ENCODE results near the gene TSEN15. TPM values are rescaled to one million over a fixed set of nuclear protein-coding genes. Genes with fewer than 3 reads are reported as not detected.
A peak's percentile ranks its signal among the peaks of the same experiment; 100 is the strongest.

The TSEN15 gene
- total and polyA plus RNA-seq, 2 of the 8 experiments (the other 6 are each of a cell fraction or from before 2014, with no cell fraction given) = 23.4 to 31.4 TPM

DNA sequence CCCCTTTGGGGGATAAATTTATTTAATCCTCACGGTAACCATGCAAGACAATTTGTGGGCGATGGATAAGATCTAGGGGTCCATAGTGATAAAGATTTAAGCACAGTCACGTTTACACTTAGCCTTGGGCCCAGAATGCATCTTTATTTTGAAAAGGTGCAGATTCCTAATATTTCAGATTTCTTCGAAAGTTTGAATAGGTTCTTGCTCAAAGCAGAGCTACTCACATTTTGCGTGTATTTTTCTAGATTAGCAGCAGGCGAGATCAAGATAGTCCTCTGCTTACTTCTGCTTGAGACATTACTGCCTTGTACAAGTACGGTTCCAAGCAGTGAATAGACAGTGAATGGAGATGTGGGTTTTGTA, 647 bp downstream of the TSEN15 start:
- Histone ChIP-seq H3K14ac (ENCODE audit: insufficient read length) (no peak overlapping the region), H3K18ac (ENCODE audit: extremely low read depth, low read length) (0 out of 2 replicates have a peak overlapping the region, but pooled peaks have one; percentile 96), H3K23ac (ENCODE audit: insufficient read length) (no peak overlapping the region), H3K23me2 (ENCODE audit: low read depth, low read length) (no peaks in the 10 kb centered on the region; the same call in 1 of the 2 replicates), H3K4ac (replicated peaks; ENCODE audit: insufficient read length, low read depth, low read length) (peak overlapping the region; percentile 83), H4K20me1 (replicated peaks in 1 of 2; ENCODE audit: control insufficient read depth in 1 of 2, insufficient read depth in 2 of 2, low read length in 2 of 2) (no peaks in the 10 kb centered on the region), H3K56ac (replicated peaks; ENCODE audit: insufficient read length, low read depth, low read length) (no peak overlapping the region), H3K79me2 (ENCODE audit: control insufficient read depth in 1 of 2, insufficient read depth in 2 of 2, low read length in 2 of 2) (peaks cover 0 to 19% of the 10 kb centered on the region in 2 experiments; a peak in 2 of 4 replicates), H2BK15ac (ENCODE audit: low read length) (no peak overlapping the region), H2AFZ (ENCODE audit: low read length) (peak overlapping the region; percentile 91; the same call in 1 of the 2 replicates), H4K8ac (ENCODE audit: extremely low read depth, insufficient read depth, low read length) (no peak overlapping the region), H2BK120ac (replicated peaks; ENCODE audit: low read depth, low read length) (peak overlapping the region; percentile 5), H3K27ac (ENCODE audit: low read depth, low read length) (no peak overlapping the region), H3K4me1 (replicated peaks in 1 of 4; ENCODE audit: control insufficient read depth in 3 of 4, insufficient read depth in 4 of 4, low read length in 3 of 4) (peaks cover 6 to 14% (median 12%) of the 10 kb centered on the region in 4 experiments; a peak in 5 of 7 replicates), H2AK5ac (ENCODE audit: low read depth, low read length) (no peak overlapping the region), H3K9me3 (ENCODE audit: insufficient read depth in 2 of 2, low read depth in 1 of 2, low read length in 1 of 2) (no peaks in the 10 kb centered on the region), H2BK12ac (ENCODE audit: low read depth, low read length) (peak overlapping the region; percentile 45; the same call in 1 of the 2 replicates), H3K4me2 (ENCODE audit: insufficient read depth in 1 of 2, low read depth in 2 of 2, low read length in 2 of 2) (peak overlapping the region; percentile 82 to 98), H4K91ac (replicated peaks; ENCODE audit: insufficient read length, low read length) (no peak overlapping the region), H3K27me3 (replicated peaks in 1 of 4; ENCODE audit: control insufficient read depth in 3 of 4, extremely low read depth in 1 of 4, insufficient read depth in 3 of 4, low read length in 3 of 4) (no peaks in the 10 kb centered on the region), H2BK5ac (ENCODE audit: low read depth, low read length) (no peak overlapping the region; the same call in 1 of the 2 replicates), H3K79me1 (ENCODE audit: low read depth, low read length) (no peaks in the 10 kb centered on the region), H2BK20ac (ENCODE audit: low read length) (no peak overlapping the region), H3K4me3 (ENCODE audit: extremely low read depth in 1 of 4, insufficient read depth in 2 of 4, low read depth in 3 of 4, low read length in 4 of 4) (peak overlapping the region; percentile 69 to 87 (median 83)), H3K36me3 (ENCODE audit: control insufficient read depth in 2 of 4, insufficient read depth in 4 of 4, low read length in 3 of 4) (peaks cover 0 to 17% (median 3%) of the 10 kb centered on the region in 4 experiments; a peak in 2 of 8 replicates), H3K9ac (replicated peaks in 1 of 4; ENCODE audit: extremely low read depth in 1 of 4, low read depth in 3 of 4, low read length in 3 of 4) (peak overlapping the region in 3 of 4 experiments; percentile 79 to 96 (median 83); a peak in 3 of 7 replicates), H4K5ac (ENCODE audit: insufficient read length, low read depth, low read length) (peak overlapping the region; percentile 55)
- ChIA-PET POLR2A (ENCODE audit: partially characterized antibody) (interaction anchor here (1.0 to 4.1 kb wide), 11 partner anchors 8 to 376 kb away, joined by 3 to 50 read pairs (median 4); partner anchors contain the start of gene COLGALT2), CTCF (ENCODE audit: partially characterized antibody) (interaction anchor here (1.0 to 2.1 kb wide), 2 partner anchors 10 to 16 kb away, joined by 5 to 6 read pairs; no protein-coding TSS in a partner anchor)
- no peak for DNase-seq (ENCODE audit: low read depth in 1 of 2, low spot score in 2 of 2)
- no peak for FAIRE-seq
- 29% methylated on average over 7 of the region's 7 CpGs; no CpG with 5 or more reads in 1 of the 2 experiments for WGBS, 2 experiments (ENCODE audit: extremely low coverage in 1 of 2, insufficient coverage in 1 of 2, insufficient read length in 1 of 2, insufficient replicate concordance in 2 of 2, low coverage in 1 of 2, low lambda C conversion rate in 2 of 2, missing lambda C conversion rate in 1 of 2)
- TF ChIP-seq BACH1 (IDR thresholded peaks at IDR 0.05; ENCODE audit: low read length) (no peak), HDAC6 (IDR thresholded peaks at IDR 0.05; ENCODE audit: low read depth, low read length) (no peak), TBP (IDR thresholded peaks at IDR 0.05; ENCODE audit: low read depth, low read length) (no peak), JUN (IDR thresholded peaks at IDR 0.05; ENCODE audit: low read depth, low read length) (no peak), TAF1 (IDR thresholded peaks at IDR 0.05; ENCODE audit: low read depth, low read length) (no peak), TCF12 (IDR thresholded peaks at IDR 0.05; ENCODE audit: low read depth, low read length) (no peak), RAD21 (IDR thresholded peaks at IDR 0.05 in 1 of 2, conservative IDR thresholded peaks at IDR 0.05 in 1 of 2; ENCODE audit: low read depth in 2 of 2, low read length in 2 of 2) (no peak), SIRT6 (IDR thresholded peaks at IDR 0.05; ENCODE audit: low read length) (no peak), YY1 (IDR thresholded peaks at IDR 0.05; ENCODE audit: low read depth, low read length) (no peak), NRF1 (IDR thresholded peaks at IDR 0.05; ENCODE audit: low read depth, low read length) (no peak), EZH2 (IDR thresholded peaks at IDR 0.05; ENCODE audit: low read depth, low read length, severe bottlenecking) (no peak), HDAC2 (IDR thresholded peaks at IDR 0.05; ENCODE audit: borderline replicate concordance in 1 of 2, low read depth in 2 of 2, low read length in 2 of 2) (no peak)
- TF ChIP-seq, protein P1, sequence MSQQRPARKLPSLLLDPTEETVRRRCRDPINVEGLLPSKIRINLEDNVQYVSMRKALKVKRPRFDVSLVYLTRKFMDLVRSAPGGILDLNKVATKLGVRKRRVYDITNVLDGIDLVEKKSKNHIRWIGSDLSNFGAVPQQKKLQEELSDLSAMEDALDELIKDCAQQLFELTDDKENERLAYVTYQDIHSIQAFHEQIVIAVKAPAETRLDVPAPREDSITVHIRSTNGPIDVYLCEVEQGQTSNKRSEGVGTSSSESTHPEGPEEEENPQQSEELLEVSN (IDR thresholded peaks at IDR 0.05) = no peak

All from H1 (cell line).